NCI-H526 treated with DMSO at 0.1 percent for 48 hours (cell line): ENCODE results near the gene AUTS2.

ENCODE experiments used
- DNase-seq: peaks from one replicate; lab custom pipeline; 2025; lab: John Stamatoyannopoulos, UW

Gene AUTS2

DNA sequence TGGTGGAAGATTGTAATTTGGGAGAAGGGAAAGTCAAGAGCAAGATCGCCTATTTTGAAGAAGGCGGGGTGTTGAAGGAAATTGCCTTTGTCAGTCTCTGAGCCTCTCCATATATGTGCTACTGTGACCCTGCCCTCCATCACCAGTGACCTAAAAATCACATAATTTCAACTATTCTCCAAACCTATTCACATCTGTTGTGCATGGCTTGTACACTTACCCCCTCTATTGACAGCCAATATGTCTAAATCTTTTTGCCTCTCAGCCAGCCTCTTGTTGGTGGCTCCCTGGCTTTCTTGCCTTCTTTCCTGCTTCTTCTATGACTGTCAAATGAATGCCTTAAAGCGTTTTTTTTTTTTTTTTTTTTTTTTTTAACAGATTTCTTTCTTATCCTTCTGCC is 295.6 kb downstream of the AUTS2 start:
- peak; percentile 20 for DNase-seq

DNA sequence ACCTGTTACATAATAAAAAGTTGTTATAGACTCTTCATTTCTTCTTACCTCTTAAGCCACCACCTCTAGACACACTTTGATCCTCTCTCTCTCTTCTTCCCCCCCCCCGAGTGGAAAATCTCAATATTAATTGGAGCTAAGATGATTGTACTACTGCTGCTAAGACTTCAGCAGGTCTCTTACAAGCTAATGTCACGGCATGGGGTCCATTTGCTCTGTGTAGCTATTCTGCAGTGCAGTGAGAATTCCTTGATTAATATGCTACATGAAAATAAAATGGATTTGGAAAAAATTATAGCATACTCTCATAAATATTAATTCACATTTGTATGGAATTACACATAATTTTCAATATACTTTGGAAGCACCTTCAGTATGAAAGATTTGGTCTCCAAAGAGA is 297.2 kb downstream of the AUTS2 start:
- DNase-seq, result no peak

DNA sequence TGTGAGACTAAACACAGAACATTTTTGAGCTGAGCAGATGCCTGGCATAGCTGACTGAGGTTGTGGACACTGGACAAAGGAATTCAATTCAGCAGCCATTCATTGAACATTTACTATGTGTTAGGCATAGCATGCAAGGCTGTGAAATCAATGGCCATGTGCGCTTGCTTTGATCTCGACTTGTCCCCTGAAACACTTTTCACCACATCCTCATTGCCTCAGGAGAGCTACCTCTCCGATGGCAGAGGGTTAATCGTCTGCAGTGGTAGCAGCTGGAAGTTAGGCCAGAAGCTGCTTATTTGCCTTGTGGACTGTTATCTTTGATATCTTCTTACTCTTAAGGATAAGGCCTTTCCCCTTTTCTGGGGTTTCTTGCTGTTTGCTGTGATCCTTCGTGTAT is 297.8 kb downstream of the AUTS2 start:
- no peak for DNase-seq

DNA sequence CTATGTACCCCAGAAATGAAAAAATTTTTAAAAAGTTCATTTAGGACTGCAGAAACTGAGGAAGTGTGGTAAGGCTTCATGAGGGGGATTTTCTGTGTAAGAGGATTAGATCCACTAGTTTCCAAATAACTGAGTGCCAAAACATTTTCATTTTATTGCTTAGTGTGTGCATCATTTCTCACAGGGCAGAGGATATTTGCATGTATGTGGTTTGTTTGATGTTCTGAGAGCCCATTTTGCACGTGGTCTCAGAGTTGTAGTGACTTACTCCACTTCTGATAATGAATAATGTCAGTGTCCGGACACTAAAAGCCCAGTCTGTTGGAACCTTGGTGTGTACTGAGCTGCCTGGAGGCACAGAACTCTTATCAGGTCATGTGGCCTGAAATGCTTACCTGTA is 299.9 kb downstream of the AUTS2 start:
- peak; percentile 91 for DNase-seq

DNA sequence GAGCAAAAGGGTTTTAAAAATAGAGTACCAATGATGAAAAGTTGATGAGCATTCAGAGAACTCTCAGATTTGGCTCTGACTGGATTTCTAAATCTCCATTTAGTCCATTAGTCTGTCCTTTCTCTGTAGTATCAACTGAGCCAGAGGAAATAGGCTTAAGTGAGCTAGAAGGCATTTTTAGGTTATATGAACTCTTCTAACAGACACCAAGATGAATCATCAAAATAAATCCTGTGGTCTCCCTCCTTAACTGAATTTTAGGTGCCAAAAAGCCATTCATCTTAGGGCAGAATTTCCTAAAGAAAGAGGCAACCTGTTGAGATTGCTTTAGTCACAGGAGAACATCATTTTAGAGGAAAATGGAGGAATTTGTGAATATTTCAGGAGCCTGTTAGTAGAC is 305.1 kb downstream of the AUTS2 start:
- DNase-seq, result no peak

DNA sequence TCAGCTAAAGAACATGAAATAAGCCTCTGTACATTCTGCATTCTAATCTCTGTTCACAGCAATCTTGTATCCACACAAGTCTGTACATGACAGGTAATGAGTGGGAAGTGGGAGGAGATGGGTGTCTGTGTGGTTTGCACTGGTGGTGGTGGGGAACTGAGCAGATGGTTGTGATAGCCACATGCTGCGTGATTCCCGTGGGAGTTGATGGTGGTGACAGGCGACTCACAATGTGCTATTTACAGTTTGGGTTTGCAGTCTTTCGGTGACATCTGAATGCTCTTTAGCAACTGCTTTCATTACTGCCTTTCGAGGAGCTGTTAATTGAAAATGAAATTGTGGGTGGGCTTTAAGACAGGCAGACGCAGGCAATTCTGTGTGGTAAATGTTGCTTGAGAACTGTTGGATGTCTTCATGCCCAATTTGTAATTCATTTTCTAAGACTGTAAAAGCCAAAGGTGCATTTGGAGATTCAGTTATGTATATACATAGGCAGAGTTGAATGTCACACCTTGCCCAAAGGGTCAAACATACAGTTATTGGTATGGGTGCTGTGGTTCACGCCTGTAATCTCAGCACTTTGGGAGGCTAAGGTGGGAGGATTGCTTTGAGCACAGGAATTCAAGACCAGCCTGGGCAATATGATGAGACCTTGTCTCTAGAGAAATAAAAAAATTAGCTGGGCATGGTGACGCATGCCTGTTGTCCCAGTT is 308.2 kb downstream of the AUTS2 start:
- no peak for DNase-seq

DNA sequence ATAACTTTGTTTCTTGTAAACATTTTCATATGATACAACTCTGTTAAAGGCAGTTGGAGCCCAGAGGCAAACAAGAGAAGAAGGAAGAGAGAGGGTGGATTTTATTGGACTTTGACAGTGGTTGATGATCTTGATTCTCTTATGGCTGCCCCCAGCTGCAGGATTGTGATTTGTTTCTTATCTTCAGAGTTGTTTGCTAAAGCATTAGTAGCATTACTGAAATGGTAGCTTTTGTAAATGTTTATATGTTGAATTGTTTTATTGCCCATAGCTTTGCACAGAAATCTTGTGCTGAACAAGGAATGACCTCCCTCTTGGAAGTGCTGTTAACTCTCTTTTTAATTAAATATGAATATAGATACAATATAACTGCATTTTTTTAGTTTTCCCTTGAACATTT is 309.4 kb downstream of the AUTS2 start:
- DNase-seq, result no peak

DNA sequence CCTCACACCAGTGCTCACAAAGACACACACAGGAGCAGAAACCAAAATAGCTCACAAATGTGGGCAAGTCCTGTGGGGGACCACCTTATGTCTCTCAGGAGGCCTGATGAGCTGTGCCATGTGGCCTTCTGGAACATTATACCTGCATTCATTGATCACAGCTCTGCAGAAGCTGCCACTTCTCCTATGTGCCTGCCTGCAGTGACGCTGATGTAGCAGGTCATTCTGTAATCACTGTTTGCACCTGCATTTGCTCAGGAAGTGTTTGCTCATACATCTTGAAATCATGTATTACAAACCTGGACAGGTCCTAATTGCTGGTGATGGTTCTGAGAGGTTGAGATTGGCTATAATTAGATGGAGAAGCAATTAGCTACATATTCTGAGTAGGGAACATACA is 310.2 kb downstream of the AUTS2 start:
- DNase-seq, result no peak

DNA sequence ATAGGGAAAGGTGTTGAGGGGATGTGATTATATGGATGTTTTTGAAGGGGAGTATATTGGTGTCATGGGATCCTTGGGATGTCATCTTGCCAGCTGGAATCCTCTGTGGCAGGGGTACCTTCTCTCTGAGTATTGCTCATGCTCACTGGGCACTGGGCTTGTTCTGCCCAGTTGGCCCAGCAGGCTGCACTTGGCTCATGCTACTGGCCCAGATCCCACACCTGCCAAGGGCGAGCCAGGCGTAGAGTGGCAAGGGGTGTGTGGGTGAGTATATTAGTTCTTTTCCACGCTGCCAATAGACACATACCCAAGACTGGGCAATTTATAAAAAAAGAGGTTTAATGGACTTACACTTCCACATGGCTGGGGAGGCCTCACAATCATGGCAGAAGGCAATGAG is 311.9 kb downstream of the AUTS2 start:
- DNase-seq, result no peak

DNA sequence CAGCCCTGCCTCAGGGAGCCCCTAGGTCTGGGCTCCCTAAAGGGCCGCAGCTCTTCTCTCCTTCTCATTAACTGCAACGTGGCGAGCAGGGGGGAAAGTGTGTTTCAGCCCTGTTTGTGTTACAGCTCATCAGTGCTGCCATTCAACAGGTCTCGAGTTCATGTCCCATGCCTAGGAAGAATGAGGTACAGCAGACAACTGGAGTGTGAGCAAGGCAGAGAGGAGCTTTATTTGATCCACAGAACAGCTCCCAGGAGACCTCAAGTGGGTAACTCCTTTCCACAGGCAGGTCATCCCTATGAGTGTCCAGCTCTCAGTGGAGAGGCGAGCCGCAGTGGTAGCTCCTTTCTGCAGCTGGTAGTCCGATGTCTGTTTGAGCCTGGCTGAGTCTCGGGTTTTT is 313.1 kb downstream of the AUTS2 start:
- DNase-seq, result no peak

DNA sequence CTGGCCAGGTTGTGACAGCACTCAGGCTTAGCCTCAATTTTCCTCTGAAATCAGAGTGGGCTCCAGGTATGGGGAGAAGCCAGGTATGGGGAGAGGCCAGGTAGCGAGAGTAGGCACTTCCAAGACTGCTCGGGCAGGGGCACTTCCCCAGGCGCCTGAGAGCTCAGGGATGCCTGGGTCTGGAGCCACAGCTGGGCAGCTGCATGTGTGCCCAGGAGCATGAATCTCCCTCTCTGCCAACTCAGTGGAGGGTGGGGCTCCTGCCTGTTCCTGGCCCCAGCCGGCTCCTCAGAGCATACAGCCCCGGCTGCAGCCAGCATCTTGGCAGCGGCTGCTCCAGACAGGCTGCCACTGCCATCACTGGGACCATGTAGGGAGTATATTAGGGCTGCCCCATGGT is 313.9 kb downstream of the AUTS2 start:
- no peak for DNase-seq

DNA sequence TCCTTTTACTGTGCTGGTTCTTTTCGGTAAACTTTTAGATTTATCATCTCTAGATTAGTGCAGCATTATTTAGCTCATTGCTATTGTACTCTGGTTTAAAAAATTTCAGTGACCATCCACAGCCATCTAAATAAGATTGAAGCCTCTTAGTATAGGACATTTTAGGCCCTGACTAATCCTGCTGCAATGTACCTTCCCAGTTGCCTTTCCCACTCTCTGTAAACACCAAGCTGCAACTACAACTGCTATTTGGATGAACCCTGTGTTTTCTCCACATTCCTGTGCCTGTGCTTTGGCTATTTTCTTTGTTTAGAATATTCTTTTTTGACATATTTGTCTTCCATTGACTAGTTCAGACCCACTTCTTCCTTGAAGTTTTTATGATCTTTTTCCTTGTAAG is 314.6 kb downstream of the AUTS2 start:
- DNase-seq, result no peak

DNA sequence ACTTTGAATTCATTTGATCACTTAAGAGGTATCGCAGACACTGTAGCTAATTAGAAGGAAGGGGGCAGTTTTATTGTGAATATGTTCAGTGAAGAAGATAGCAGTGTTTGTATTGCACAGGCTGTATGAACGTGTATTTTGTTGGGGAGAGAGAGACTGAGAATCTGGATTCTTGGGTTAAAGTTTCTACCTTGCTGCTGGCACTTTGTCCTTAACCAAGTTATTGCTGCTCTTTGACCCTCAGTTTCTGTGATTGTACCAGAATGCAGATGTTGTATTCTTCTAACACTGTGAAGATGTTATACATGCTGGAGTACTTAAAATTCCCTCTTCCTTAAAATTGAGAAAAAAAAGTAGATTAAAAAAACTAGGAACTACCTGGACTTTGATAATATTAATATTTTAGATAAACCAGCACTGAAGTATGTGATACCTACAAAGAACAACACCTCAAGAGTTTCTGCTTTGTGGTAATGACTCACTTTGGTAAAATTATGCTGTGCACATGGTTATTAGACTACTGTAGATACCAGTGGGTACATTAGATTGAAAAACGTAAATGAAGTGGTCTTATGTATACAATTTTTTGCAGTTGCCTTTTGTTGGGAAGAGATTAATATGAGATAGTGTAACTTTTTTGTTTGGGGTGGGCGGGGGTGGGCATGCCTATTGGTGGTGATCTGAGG is 321.3 kb downstream of the AUTS2 start:
- no peak for DNase-seq

DNA sequence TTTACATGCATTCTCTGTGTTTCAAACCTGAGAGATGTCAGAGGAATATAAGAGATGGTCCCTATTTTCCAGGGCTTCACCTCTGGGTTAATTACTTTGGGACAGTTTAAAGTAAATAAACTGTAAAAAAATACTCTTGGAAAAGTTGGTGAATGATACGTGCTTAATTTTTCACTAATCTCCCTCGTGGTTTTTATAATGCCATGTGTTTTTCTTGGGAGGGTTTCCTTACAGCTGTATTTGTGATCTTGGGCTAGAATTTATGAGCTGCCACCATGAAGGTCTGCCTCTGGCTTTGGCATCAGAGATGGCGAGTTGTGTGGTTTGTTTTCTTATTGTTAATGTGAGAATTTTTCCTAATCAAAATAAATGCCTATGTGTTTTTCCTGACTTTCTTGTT is 322.5 kb downstream of the AUTS2 start:
- DNase-seq, result no peak

DNA sequence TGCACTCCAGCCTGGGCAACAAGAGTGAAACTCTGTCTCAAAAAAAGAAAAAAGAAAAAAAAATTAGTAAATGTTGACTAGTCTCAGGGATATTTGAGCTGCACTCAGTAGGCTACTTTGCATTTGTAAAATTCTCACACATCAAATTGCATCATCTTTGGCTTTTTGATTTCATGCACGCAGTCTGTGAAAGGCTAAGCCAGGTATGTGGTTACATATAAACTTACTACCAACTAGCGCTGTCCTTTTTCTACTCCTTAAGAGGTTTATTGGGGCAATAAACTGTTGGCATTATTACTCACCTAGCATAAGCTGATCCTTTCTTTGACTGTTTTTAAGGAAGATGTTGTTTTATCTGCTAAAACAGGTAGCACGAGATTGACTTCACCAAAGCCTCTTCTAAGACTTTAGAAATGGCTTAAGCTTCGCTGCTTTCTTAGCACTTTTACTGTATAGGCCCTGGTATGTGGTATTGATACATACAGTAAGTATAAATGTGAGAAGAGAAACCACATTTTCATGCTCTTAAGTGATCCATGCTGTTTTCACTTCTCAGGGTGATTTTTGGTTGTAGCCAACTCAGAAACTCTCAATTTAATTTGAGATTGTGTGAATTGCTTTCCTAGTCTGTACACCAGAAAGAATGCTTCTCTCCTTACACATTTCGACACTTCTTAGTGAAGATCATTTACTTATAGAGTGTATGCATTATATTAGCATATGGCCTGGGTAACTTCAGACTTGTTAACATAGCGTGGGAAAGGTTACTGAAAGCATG is 323.9 kb downstream of the AUTS2 start:
- no peak for DNase-seq

DNA sequence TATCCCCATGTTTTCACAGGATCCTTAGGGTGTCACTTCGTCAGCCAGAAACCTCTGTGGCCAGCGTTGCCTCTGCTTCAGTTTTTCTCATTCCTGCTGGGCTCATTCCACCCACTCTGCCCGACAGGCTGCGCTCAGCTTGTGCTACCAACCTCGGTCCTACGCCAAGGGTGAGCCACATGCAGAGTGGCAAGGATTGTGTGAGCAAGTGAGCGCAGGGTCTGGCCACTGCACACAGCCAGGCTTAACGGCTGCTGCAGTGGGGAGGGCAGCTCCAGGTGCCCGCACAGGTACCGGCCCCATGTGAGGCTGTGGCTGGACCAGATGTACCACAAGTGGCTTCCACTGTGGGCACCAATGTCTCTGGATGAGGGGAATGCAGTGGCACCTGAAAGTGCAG is 329.2 kb downstream of the AUTS2 start:
- no peak for DNase-seq

DNA sequence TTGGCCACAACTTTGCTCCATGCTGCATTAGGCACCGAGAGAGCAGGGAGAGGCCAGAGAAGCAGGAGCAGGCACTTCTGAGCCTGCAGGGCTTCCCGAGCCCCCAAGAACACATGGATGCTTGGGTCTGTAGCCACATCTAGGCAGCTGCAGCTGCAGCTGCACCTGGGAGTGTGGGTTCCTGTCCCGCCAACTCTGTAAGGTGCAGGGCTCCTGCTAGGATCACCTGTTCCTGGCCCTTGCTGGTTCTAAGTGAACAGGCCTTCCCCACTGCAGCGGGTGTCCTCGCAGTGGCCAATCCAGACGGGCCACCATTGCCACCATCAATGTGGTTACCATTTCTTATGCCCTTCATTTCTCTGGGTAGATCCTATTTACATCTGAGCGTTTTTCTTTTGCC is 330.3 kb downstream of the AUTS2 start:
- no peak for DNase-seq

DNA sequence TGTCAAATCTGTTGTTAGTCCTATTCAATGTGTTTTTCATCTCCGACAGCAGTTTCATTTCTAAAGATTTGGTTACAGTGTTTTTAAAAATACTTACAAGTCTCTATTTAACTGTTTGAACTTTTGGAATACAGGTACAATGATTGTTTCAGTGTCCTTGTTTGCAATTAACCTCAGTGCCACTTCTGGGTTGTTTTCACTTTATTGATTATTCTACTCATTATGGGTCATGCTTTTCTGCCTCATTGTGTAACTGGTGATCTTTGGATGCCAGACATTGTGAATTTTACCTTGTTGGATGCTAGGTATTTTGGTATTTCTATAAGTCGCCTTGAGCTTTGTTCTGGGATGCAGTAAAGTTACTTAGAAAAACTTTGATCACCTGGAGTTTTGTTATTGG is 331.3 kb downstream of the AUTS2 start:
- no peak for DNase-seq

DNA sequence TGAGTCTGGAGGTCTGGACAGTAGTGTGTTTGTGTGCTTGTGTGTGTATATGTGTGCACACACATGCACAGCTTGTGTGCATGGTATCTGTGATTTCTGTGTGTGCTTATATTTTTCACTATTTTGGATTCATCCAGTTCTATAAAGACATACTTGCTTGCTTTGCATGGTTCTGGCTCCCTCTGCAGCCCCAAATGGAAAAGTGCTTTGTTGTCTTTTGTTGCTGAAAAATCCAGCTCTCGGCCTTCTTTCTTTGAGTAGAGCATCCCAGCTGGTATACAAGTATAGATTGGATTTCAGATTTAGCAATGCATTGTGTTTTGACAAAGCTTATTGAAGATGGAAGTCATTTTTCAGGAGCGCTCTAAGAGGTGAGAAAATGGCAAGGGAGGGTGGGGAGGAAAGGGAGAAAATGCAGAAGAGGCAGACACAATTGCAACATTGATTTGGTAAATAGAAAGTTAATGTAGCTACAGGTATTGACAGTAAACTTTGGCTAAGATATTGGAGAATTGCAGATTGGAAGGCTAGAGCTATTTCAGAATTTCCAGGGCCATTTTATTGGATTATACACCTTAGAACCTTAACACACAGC is 333.9 kb downstream of the AUTS2 start:
- DNase-seq, result peak; percentile 75

DNA sequence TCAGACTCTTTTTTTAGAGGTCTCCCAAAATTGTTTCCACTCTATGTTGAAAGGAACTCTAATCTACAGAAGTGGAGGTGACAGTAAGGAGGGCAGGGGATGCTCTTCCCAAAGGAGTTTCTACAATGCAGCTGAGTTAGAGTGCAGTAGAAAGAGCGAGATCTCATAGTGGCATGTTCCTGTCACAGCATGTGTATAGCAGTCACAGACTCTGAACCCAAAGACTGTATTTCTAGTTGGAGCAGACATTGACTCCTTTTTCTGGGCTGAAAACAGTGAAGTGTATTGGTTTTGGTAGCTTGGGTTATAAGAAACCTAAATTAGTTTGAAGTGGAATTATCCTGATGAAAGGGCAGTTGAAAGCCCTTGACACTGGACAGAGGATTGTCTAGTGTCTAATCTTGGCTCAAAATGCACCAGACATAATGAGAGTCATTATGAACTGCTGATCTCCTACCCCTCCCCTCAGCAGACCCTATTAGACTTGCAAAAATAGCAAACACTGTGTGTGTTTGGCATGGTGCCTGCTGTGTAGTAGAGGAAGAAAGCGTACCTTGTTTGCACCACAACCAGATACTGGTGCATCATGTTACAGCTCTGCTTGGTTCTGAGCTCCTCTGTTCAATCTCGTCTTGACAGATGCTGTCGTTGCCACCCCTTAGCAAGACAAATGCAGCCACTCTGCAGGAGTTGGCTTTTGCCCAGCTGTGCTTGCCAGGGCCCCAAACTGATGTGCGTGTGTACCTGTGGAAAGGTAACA is 336.0 kb downstream of the AUTS2 start:
- DNase-seq, result peak; percentile 96

DNA sequence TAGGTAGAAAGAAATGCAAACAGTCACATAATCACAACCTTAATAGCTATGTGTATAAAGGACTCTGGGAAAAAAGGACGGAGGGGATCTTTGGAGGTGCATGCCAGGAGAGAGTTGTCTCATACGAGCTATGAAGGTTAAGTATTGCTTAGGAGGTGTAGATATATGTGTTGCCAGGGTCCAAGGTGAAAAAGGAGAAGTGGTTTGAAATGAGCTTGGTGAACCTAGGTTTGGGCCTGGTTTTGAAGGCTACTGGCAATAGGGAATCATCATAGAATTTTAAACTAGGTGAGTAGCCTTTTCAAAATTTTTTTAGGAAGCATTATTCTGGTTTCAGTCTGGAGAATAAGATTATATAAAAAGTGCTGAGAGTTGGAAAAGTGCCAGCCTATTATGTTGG is 336.8 kb downstream of the AUTS2 start:
- no peak for DNase-seq

DNA sequence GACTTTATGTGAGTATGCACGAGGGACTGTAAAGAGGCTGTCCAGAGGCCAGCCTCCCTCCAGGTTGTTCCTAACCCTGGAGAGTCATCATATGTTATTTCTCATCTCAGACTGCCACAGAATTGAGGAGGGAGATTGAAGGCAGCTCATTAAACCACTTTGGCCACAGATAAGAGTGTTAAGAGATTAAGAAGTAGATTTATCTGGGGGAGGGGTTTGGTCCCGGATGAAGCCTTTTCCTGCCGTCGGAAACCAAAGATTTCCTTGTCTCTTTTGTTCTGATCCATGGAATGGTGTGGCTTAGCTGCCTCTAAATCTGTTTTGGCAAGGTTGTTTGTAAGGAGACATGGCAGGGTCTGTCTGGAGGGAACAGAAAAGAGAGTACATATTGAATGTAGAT is 338.8 kb downstream of the AUTS2 start:
- DNase-seq, result no peak
